Adrenal gland (tissue), 12 donors: ENCODE results near the gene MRPL55. TPM values are rescaled to one million over a fixed set of nuclear protein-coding genes. Genes with fewer than 3 reads are reported as not detected.

Experiments
- DNase-seq, 7 donors: peaks; one replicate each; pipeline ENCODE4 v3.0.0-alpha.2; 2019 to 2020
- H3K27ac ChIP-seq, 5 donors: fragments of 200-600 bp; sonication (generic) in 4 of 5; 1 replicate in 3 of 5; 2 replicates in 2 of 5; pipeline versions ENCODE4 v1.5.1 to v1.8.0; 2016 to 2020; ENCODE audit warnings: mild to moderate bottlenecking in 1 of 5
- H3K27me3 ChIP-seq: fragments of 200-600 bp; 2 replicates; pipeline ENCODE4 v1.8.0; 2021
- H3K36me3 ChIP-seq, 2 donors: fragments of 200-600 bp; replicated peaks in 1 of 2; 1 replicate in 1 of 2; 2 replicates in 1 of 2; pipeline versions ENCODE4 v1.5.1 to v1.8.0; 2018 to 2022
- H3K4me1 ChIP-seq, 2 donors: fragments of 200-600 bp; replicated peaks in 1 of 2; 1 replicate in 1 of 2; 2 replicates in 1 of 2; pipeline versions ENCODE4 v1.5.1 to v1.8.0; 2018 to 2021
- H3K4me3 ChIP-seq, 4 donors: fragments of 200-600 bp; sonication (generic) in 3 of 4; one replicate each; pipeline ENCODE4 v1.5.1; 2016 to 2018
- H3K9me3 ChIP-seq, 3 donors: fragments of 200-600 bp; sonication (generic) in 1 of 3; replicated peaks in 1 of 3; 1 replicate in 2 of 3; 2 replicates in 1 of 3; pipeline versions ENCODE4 v1.5.1 to v1.8.0; 2016 to 2021
- POLR2A ChIP-seq, 2 donors: fragments of 450-650 bp; IDR thresholded peaks; one replicate each; pipeline ENCODE4 v1.6.1; 2017; ENCODE audit warnings: antibody characterized with exemption in 2 of 2, mild to moderate bottlenecking in 2 of 2, moderate library complexity in 1 of 2
- WGBS, 4 donors: extraction: QIAGEN DNeasy Blood & Tissue Kit in 2 of 4; methylation state at CpG; one replicate each; pipeline versions ENCODE4 v1.1.5 to v1.1.7; 2013 to 2017; 5-methylcytosine and 5-hydroxymethylcytosine counted together
- intact Hi-C, 2 donors: fragments of 100-400 bp; cut with DNase I; formaldehyde crosslinking; loops; one replicate each; pipeline versions ENCODE4 v1.14.1 to v1.15.0; 2022 to 2023
- polyA plus RNA-seq, 3 donors: library from polyadenylated mRNA; stranded (reverse); fragments of 200-250 nt in 2 of 3; fragments of 350-450 nt in 1 of 3; fragmentation: Illumina TruSeq in 1 of 3; extraction: RNeasy Lipid Tissue Mini Kit (QIAGEN cat#74804) in 1 of 3; gene quantifications; one replicate each; pipeline ENCODE4 v1.2.3, GENCODE V29; 2013 to 2014
- total RNA-seq, 9 donors: library from RNA; depleted of rRNA in 4 of 9; stranded (reverse); fragments of >200 nt in 4 of 9; fragments of 120-200 nt in 1 of 9; fragmentation: NEBNext Ultra II Directional in 1 of 9; extraction: Animal tissue kit (Norgen Biotek cat#: 25700) in 1 of 9; gene quantifications; one replicate each; pipeline versions ENCODE4 v1.1.0 to v1.2.4, GENCODE V29; 2013 to 2023
- TF ChIP-seq, protein P1 (sequence below), 6 experiments: fragments of 450-650 bp in 4 of 6; fragments of 200-600 bp in 2 of 6; sonication (generic) in 1 of 6; IDR thresholded peaks; 1 replicate in 5 of 6; 2 replicates in 1 of 6; pipeline versions ENCODE4 v1.5.1 to v1.8.0; 2016 to 2021; ENCODE audit warnings: antibody characterized with exemption in 6 of 6, mild to moderate bottlenecking in 2 of 6, moderate library complexity in 1 of 6
- donor health status: healthy with polysubstance abuse.
- donor health status: Bipolar disorder and iron deficiency.
- donor health status: DM: yes; HTN: yes; CAD: no.
- donor health status: DM: no; HTN: no; CAD: no.
- donor health status: DM: no; HTN: no; CAD: no.
- donor health status: DM: yes; HTN: yes; CAD: no.

The MRPL55 gene
- total and polyA plus RNA-seq, 12 donors, result 25.1 to 309 (median 70.8) TPM

DNA sequence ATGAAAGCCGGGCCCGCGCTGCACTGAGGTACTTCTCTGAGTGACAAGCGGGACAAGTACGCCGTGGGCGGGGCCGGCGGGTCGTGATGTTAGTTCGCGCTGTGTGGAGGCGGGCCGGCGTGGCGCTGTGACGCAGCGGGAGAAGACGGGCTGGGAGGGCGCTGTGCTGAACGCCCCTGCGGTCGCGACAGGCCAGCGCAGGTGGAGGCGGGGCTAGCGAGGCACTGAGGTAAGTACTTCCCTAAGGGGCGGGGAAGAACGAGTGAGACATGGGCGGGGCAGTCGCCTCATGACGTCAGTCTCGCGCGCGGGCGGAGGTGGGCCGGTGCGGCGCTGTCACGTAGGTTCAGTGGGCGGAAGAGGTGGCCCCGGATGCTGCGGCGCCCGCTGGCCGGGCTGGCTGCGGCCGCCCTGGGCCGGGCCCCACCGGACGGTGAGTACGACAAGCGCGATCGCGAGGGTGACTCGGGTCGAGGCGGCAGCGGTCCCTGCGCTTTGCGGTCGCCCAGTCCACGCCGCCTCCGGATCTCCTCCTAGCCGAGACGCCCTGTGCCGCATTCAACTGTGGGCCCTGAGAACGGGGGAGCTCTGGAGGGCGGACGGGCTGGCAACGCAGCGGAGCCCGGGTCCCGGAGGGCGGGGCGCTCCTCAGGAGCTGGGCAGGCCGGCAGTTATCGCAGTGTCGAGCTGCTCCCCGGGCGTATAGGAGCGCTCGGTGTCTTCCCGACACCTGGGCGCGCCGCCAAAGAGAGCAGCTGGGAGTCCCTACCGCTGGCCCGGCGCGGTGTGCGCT, 31.0 kb upstream of the MRPL55 start, which contains the start of gene GUK1:
GUK1 (plus strand) TSS at position 349 of the 793 bp plus-strand sequence; CDS start at position 373, 24 bp downstream.
- H3K27ac ChIP-seq, result peak within 1 kb of the TSS; percentile 92 to 99 (median 98)
- H3K4me3 ChIP-seq, result peak within 1 kb of the TSS; percentile 73 to 94 (median 82)
- peaks cover 0 to 4% of the 10 kb centered on the region in 2 donors for H3K36me3 ChIP-seq
- H3K9me3 ChIP-seq, result no peaks in the 10 kb centered on the region
- WGBS, 4 donors, result 0 to 2% (median 0%) methylated on average over 13 to 95 of the region's 95 CpGs
- H3K27me3 ChIP-seq, result no peaks in the 10 kb centered on the region
- intact Hi-C loops, result no loop called here
- H3K4me1 ChIP-seq, result peaks cover 15 to 33% of the 10 kb centered on the region in 2 donors
- peak; percentile 100 for DNase-seq
- TF ChIP-seq, protein P1, sequence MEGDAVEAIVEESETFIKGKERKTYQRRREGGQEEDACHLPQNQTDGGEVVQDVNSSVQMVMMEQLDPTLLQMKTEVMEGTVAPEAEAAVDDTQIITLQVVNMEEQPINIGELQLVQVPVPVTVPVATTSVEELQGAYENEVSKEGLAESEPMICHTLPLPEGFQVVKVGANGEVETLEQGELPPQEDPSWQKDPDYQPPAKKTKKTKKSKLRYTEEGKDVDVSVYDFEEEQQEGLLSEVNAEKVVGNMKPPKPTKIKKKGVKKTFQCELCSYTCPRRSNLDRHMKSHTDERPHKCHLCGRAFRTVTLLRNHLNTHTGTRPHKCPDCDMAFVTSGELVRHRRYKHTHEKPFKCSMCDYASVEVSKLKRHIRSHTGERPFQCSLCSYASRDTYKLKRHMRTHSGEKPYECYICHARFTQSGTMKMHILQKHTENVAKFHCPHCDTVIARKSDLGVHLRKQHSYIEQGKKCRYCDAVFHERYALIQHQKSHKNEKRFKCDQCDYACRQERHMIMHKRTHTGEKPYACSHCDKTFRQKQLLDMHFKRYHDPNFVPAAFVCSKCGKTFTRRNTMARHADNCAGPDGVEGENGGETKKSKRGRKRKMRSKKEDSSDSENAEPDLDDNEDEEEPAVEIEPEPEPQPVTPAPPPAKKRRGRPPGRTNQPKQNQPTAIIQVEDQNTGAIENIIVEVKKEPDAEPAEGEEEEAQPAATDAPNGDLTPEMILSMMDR (IDR thresholded peaks at IDR 0.05), result peak in 5 of 6 experiments; percentile 23 to 51 (median 43)
- peak; percentile 97 to 98 for TF ChIP-seq POLR2A (IDR thresholded peaks at IDR 0.05)

DNA sequence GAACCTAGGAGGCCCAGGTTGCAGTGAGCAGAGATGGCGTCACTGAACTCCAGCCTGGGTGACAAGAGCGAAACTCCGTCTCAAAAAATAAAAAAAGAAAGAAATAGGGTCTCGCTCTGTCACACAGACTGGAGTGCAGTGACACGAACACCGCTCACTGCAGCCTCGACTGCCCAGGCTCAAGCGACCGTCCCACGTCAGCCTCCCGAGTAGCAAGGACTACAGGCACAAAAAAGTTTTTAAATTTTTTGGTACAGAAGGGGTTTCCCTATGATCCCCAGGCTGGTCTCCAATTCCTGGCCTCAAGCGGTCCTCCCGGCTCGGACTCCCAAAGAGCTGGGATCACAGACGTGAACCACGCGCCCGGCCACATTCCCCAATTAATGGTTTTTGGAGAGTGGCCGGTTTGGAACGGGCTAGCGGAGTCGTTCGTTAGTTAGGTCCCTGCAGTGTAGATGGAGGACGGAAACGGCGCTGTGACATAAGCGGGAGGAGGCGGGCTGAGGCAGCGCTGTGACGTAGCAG, 30.4 kb upstream of the MRPL55 start:
- no peak for TF ChIP-seq POLR2A (IDR thresholded peaks at IDR 0.05)
- TF ChIP-seq, protein P1 (IDR thresholded peaks at IDR 0.05), result no peak
- Histone ChIP-seq H3K36me3 (peaks cover 0 to 4% of the 10 kb centered on the region in 2 donors), H3K27me3 (no peaks in the 10 kb centered on the region), H3K4me1 (peaks cover 15 to 33% of the 10 kb centered on the region in 2 donors), H3K9me3 (no peaks in the 10 kb centered on the region), H3K27ac (peak overlapping the region; percentile 72 to 99 (median 98)), H3K4me3 (peak overlapping the region in 2 of 4 donors; percentile 8 to 87)
- intact Hi-C loops, result no loop called here
- WGBS, 4 donors, result 23 to 25% (median 23%) methylated on average over 24 to 30 of the region's 30 CpGs
- DNase-seq, result no peak

DNA sequence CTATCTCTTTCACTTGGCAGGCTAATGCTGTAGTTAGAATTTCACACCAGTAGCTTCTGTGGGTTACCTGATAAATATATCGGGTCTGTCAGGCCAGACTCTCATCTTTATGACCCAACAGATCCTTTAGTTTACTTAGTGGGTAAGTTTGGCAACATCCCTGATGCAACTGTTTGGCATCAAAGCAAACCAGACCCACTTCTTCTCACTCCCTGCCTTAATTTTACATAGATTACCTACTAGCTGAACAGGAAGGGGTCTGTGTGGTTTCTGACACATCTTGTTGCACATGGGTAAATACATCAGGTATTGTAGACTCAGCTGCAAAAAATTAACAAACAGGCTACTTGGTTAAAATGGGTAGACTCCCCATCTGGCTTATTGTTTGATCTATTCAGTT, 27.8 kb upstream of the MRPL55 start:
- Histone ChIP-seq H3K27ac (no peak overlapping the region), H3K27me3 (no peaks in the 10 kb centered on the region), H3K36me3 (no peaks in the 10 kb centered on the region), H3K4me3 (no peak overlapping the region), H3K4me1 (peaks cover 13 to 15% of the 10 kb centered on the region in 2 donors), H3K9me3 (no peaks in the 10 kb centered on the region)
- WGBS, 4 donors, result 45 to 60% (median 52%) methylated on average over 1 of the region's 1 CpG
- TF ChIP-seq, protein P1 (IDR thresholded peaks at IDR 0.05), result no peak
- TF ChIP-seq POLR2A (IDR thresholded peaks at IDR 0.05), result no peak
- intact Hi-C loops, result no loop called here
- DNase-seq, result no peak

DNA sequence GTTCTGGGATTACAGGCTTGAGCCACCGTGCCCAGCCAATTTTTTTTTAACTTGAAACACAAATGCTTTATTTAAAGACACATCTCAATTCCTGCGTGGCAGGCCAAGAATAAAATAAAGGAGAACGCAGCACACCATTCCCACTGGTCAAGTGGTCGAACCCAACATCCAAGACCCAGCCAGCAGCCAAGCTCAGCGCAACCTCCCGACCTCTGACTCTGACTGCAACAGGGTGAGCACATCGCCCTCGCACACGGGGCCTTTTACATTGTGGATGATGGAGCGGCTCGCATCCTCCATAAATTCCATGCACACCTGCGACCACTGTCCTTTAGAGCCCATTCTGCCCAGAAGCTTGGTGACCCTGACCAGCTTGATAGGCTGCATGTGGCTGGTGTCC, 25.5 kb upstream of the MRPL55 start:
- H3K4me1 ChIP-seq, result peaks cover 5 to 8% of the 10 kb centered on the region in 2 donors
- intact Hi-C loops, result loop anchor here in 1 of 2 donors (5.0 kb wide), 1 partner anchor 383 kb away; no protein-coding TSS in a partner anchor
- no peaks in the 10 kb centered on the region for H3K27me3 ChIP-seq
- H3K4me3 ChIP-seq, result no peak overlapping the region
- no peak overlapping the region for H3K27ac ChIP-seq
- TF ChIP-seq POLR2A (IDR thresholded peaks at IDR 0.05), result no peak
- TF ChIP-seq, protein P1 (IDR thresholded peaks at IDR 0.05), result no peak
- DNase-seq, result no peak
- WGBS, 4 donors, result 79 to 87% (median 83%) methylated on average over 4 to 12 of the region's 12 CpGs
- no peaks in the 10 kb centered on the region for H3K36me3 ChIP-seq
- no peaks in the 10 kb centered on the region for H3K9me3 ChIP-seq
